Loucy (cell line): ENCODE data around the gene UBE2F.

Source experiments
- H2AFZ ChIP-seq: fragments of 200-600 bp; sonication (generic); 2 replicates; pipeline ENCODE4 v1.6.0; 2016; ENCODE audit warnings: antibody characterized with exemption, mild to moderate bottlenecking, low read length, moderate library complexity
- H3F3A ChIP-seq: fragments of 200-600 bp; 2 replicates; pipeline ENCODE4 v1.6.0; 2016; ENCODE audit warnings: antibody characterized with exemption, low read depth, mild to moderate bottlenecking
- H3K27me3 ChIP-seq: fragments of 200-600 bp; sonication (generic); 2 replicates; pipeline ENCODE4 v1.6.1; 2014; ENCODE audit warnings: low read length, mild to moderate bottlenecking; ENCODE audit not compliant: insufficient read depth, poor library complexity, severe bottlenecking
- H3K36me3 ChIP-seq: fragments of 200-600 bp; sonication (generic); 2 replicates; pipeline ENCODE4 v1.6.1; 2016; ENCODE audit warnings: low read length; ENCODE audit not compliant: insufficient read depth
- H3K4me1 ChIP-seq: fragments of 200-600 bp; sonication (generic); 2 replicates; pipeline ENCODE4 v1.5.1; 2014; ENCODE audit warnings: low read length, mild to moderate bottlenecking; ENCODE audit not compliant: insufficient read depth, poor library complexity, severe bottlenecking
- H3K4me2 ChIP-seq: fragments of 200-600 bp; sonication (generic); 2 replicates; pipeline ENCODE4 v1.6.0; 2014; ENCODE audit warnings: antibody characterized with exemption, low read length, low read depth, mild to moderate bottlenecking; ENCODE audit not compliant: poor library complexity, severe bottlenecking
- H3K4me3 ChIP-seq: fragments of 200-600 bp; sonication (generic); 2 replicates; pipeline ENCODE4 v1.5.1; 2014; ENCODE audit warnings: low read length, mild to moderate bottlenecking, mixed read lengths; ENCODE audit not compliant: poor library complexity, severe bottlenecking
- H3K79me2 ChIP-seq: fragments of 200-600 bp; sonication (generic); 2 replicates; pipeline ENCODE4 v1.6.1; 2014; ENCODE audit warnings: low read length; ENCODE audit not compliant: insufficient read depth
- H3K9ac ChIP-seq: fragments of 200-600 bp; sonication (generic); 2 replicates; pipeline ENCODE4 v1.6.0; 2014; ENCODE audit warnings: mild to moderate bottlenecking, low read depth, low read length, moderate library complexity; ENCODE audit not compliant: poor library complexity, severe bottlenecking
- H3K9me2 ChIP-seq: fragments of 200-600 bp; sonication (generic); replicated peaks from 2 replicates; pipeline ENCODE4 v1.6.1; 2016; ENCODE audit warnings: low read depth, low read length, mixed read lengths
- H3K9me3 ChIP-seq: fragments of 200-600 bp; sonication (generic); 2 replicates; pipeline ENCODE4 v1.6.1; 2014; ENCODE audit warnings: mild to moderate bottlenecking, antibody characterized with exemption, low read length, low read depth; ENCODE audit not compliant: insufficient read depth
- H4K20me1 ChIP-seq: fragments of 200-600 bp; sonication (generic); 2 replicates; pipeline ENCODE4 v1.6.0; 2014; ENCODE audit warnings: antibody characterized with exemption, low read length, mild to moderate bottlenecking; ENCODE audit not compliant: insufficient read depth, poor library complexity, severe bottlenecking
- EZH2phosphoT487 ChIP-seq: fragments of 200-600 bp; IDR thresholded peaks from 2 replicates; pipeline ENCODE4 v1.6.1; 2018; ENCODE audit warnings: antibody characterized with exemption, mild to moderate bottlenecking, moderate library complexity, borderline replicate concordance
- TF ChIP-seq, protein P1 (sequence below): fragments of 200-600 bp; sonication (generic); conservative IDR thresholded peaks from 2 replicates; pipeline ENCODE4 v1.5.1; 2014; ENCODE audit warnings: mild to moderate bottlenecking, antibody characterized with exemption, low read length

The UBE2F gene

DNA sequence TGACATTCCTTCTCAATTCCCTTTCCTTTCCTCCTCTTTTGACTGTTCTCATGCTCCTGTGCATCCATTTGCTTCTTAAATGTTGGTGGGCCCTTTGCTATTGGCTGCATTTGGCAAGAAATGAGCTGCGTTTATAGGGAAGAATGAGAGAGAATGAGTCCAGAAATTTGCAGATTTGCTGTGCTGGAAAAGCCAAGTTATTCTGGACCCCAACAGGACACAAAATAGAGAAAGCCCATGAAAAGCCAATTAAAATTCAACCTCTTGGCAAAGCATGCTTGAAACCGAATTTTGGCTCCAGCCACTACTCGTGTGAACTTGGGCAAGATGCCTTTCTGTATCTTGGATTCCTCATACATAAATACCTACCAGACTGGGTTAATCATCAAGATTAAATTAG, 92.7 kb downstream of the UBE2F start:
- TF ChIP-seq EZH2phosphoT487: no peak
- TF ChIP-seq, protein P1, sequence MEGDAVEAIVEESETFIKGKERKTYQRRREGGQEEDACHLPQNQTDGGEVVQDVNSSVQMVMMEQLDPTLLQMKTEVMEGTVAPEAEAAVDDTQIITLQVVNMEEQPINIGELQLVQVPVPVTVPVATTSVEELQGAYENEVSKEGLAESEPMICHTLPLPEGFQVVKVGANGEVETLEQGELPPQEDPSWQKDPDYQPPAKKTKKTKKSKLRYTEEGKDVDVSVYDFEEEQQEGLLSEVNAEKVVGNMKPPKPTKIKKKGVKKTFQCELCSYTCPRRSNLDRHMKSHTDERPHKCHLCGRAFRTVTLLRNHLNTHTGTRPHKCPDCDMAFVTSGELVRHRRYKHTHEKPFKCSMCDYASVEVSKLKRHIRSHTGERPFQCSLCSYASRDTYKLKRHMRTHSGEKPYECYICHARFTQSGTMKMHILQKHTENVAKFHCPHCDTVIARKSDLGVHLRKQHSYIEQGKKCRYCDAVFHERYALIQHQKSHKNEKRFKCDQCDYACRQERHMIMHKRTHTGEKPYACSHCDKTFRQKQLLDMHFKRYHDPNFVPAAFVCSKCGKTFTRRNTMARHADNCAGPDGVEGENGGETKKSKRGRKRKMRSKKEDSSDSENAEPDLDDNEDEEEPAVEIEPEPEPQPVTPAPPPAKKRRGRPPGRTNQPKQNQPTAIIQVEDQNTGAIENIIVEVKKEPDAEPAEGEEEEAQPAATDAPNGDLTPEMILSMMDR: no peak
- Histone ChIP-seq H3K9ac (peak overlapping the region; percentile 97), H2AFZ (no peak overlapping the region), H4K20me1 (no peaks in the 10 kb centered on the region), H3K27me3 (no peaks in the 10 kb centered on the region), H3K4me2 (peak overlapping the region; percentile 86), H3K36me3 (no peaks in the 10 kb centered on the region), H3K4me3 (peak overlapping the region; percentile 89), H3F3A (peaks cover 6% of the 10 kb centered on the region; the same call in 1 of the 2 replicates), H3K79me2 (peaks cover 41% of the 10 kb centered on the region), H3K4me1 (peaks cover 40% of the 10 kb centered on the region), H3K9me2 (no peaks in the 10 kb centered on the region), H3K9me3 (no peaks in the 10 kb centered on the region)

DNA sequence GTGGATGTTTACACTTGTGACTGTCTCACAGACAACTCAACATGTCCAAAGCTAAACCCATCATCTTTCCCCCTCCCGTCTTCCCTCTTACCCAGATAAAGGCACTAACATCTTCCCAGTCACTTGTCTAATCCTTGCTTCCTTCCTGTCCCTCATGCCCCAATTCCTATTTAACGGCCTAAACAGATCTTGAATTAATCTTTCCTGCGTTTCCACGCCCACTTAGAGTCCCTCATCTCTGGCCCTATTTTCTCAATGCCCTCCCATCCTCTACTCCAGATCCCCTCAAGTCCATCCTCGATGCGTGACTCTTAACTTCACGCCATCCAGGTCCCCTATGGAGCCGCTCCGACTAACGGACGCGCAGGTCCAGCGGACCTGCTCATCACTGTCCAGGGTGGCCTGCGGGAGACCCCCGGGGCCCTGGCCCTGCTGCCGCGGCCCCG, 93.3 kb downstream of the UBE2F start:
- peak overlapping the region; percentile 89 for H3K4me3 ChIP-seq
- peak overlapping the region; percentile 97 for H3K9ac ChIP-seq
- TF ChIP-seq, protein P1: no peak
- no peak for TF ChIP-seq EZH2phosphoT487
- peaks cover 40% of the 10 kb centered on the region for H3K4me1 ChIP-seq
- H2AFZ ChIP-seq: peak overlapping the region; percentile 84
- H3K4me2 ChIP-seq: peak overlapping the region; percentile 86
- H3K9me3 ChIP-seq: no peaks in the 10 kb centered on the region
- H3K27me3 ChIP-seq: no peaks in the 10 kb centered on the region
- H4K20me1 ChIP-seq: no peaks in the 10 kb centered on the region
- peaks cover 3% of the 10 kb centered on the region; the same call in 1 of the 2 replicates for H3K36me3 ChIP-seq
- H3K79me2 ChIP-seq: peaks cover 41% of the 10 kb centered on the region
- H3F3A ChIP-seq: peaks cover 6% of the 10 kb centered on the region; the same call in 1 of the 2 replicates
- no peaks in the 10 kb centered on the region for H3K9me2 ChIP-seq

DNA sequence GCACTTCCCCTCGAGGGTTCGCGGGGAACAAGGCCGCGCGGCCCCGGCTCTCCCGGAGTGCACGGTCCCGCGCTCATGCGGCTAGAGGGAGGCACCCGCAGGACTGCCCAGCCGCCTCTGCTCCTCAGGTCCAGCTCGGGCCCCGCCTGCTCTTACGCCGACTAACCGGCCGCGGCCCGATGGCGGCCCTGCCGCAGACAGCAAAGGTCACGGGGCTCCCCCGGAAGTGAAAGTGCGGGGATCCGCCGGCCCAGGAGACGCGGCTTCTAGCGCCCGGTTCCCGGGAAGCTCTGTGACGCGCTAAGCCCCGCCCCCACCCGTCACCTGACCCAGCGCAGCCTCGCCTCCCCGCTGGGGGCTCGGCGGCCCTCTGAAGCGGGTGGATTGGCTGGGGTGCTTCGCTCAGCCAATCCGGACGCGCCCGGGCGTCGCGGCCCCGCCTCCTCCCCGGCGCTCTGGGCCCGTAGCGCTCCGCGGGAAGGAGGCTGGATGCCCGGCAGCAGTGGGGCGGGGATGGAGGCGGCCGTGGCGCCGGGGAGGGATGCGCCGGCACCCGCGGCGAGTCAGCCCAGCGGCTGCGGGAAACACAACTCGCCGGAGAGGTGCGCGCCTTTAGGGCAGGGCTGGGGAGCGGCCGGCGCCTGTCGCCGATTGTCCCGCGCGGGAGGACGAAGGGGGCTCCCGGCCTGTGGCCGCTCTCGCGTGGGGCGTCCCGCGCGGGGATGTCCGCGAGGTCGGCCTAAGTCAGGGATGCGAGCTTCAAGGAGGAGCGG, 93.9 kb downstream of the UBE2F start, which contains the start of gene SCLY:
SCLY (plus strand) TSS at position 460 of the 773 bp plus-strand sequence; CDS start at position 514, 54 bp downstream.
- Histone ChIP-seq H3K79me2 (peaks cover 41% of the 10 kb centered on the region), H3K36me3 (peaks cover 5% of the 10 kb centered on the region; the same call in 1 of the 2 replicates)

More for the DNA sequence above, 93.9 kb downstream of the UBE2F start, which contains the start of gene SCLY:
- Histone ChIP-seq H3K9ac (peak within 1 kb of the TSS; percentile 97), H3K4me2 (peak within 1 kb of the TSS; percentile 91), H3K4me1 (peaks cover 38% of the 10 kb centered on the region), H3K9me3 (no peaks in the 10 kb centered on the region), H4K20me1 (no peaks in the 10 kb centered on the region), H3F3A (peaks cover 6% of the 10 kb centered on the region; the same call in 1 of the 2 replicates), H2AFZ (peak within 1 kb of the TSS; percentile 84), H3K9me2 (no peaks in the 10 kb centered on the region), H3K27me3 (no peaks in the 10 kb centered on the region), H3K4me3 (peak within 1 kb of the TSS; percentile 89)
- TF ChIP-seq EZH2phosphoT487: no peak
- TF ChIP-seq, protein P1: no peak
